ENCODE data around the gene CKS1B. TPM values are rescaled to one million over a fixed set of nuclear protein-coding genes. Genes with fewer than 3 reads are reported as not detected.

The CKS1B gene
- total RNA-seq, 1 experiment from 2014 or later: 259 TPM

GRCh38 chr1:155022136-155022926, 47.9 kb downstream of the CKS1B start:
- Histone ChIP-seq H3K36me3 (ENCODE audit: control insufficient read depth, insufficient read depth, low read length) (no peaks in the 10 kb centered on the region), H3K9me3 (no peaks in the 10 kb centered on the region), H3K27me3 (replicated peaks; ENCODE audit: control insufficient read depth, insufficient read depth, low read length) (no peaks in the 10 kb centered on the region), H3K4me1 (peaks cover 17% of the 10 kb centered on the region), H3K4me3 (ENCODE audit: low read depth, low read length) (no peak overlapping the region)
- no TSS peak for BruUV-seq (replicated peaks)
- Mint-ChIP-seq H3K9me3 (ENCODE audit: unreplicated experiment) (no peaks in the 10 kb centered on the region), H3K27me3 (ENCODE audit: insufficient read depth, unreplicated experiment) (no peaks in the 10 kb centered on the region), H3K4me3 (ENCODE audit: unreplicated experiment) (peak overlapping the region; percentile 7), H3K36me3 (ENCODE audit: insufficient read depth, unreplicated experiment) (peaks cover 43% of the 10 kb centered on the region), H3K27ac (ENCODE audit: unreplicated experiment) (peak overlapping the region; percentile 29), H3K4me1 (ENCODE audit: low read depth, unreplicated experiment) (peaks cover 35% of the 10 kb centered on the region)
- no peak for DNase-seq
- intact Hi-C loops (cut with micrococcal nuclease; ENCODE audit: unreplicated experiment): no loop called here
- no peak for TF ChIP-seq CTCF (IDR thresholded peaks at IDR 0.05; ENCODE audit: insufficient read depth in 1 of 2, low read depth in 1 of 2, low read length in 1 of 2, severe bottlenecking in 1 of 2, unreplicated experiment in 1 of 2)
- POLR2A ChIA-PET: no interaction called here
- CTCF ChIA-PET: interaction anchor here (0.5 kb wide), 1 partner anchor 25 kb away, joined by 3 read pairs; no protein-coding TSS in a partner anchor

GRCh38 chr1:155022927-155023236, 48.4 kb downstream of the CKS1B start:
- Histone ChIP-seq H3K4me1 (peaks cover 12% of the 10 kb centered on the region), H3K36me3 (ENCODE audit: control insufficient read depth, insufficient read depth, low read length) (no peaks in the 10 kb centered on the region), H3K4me3 (ENCODE audit: low read depth, low read length) (no peak overlapping the region), H3K27me3 (replicated peaks; ENCODE audit: control insufficient read depth, insufficient read depth, low read length) (no peaks in the 10 kb centered on the region), H3K9me3 (no peaks in the 10 kb centered on the region)
- Mint-ChIP-seq H3K4me3 (ENCODE audit: unreplicated experiment) (no peak overlapping the region), H3K27ac (ENCODE audit: unreplicated experiment) (no peak overlapping the region), H3K36me3 (ENCODE audit: insufficient read depth, unreplicated experiment) (peaks cover 37% of the 10 kb centered on the region), H3K9me3 (ENCODE audit: unreplicated experiment) (no peaks in the 10 kb centered on the region), H3K4me1 (ENCODE audit: low read depth, unreplicated experiment) (peaks cover 32% of the 10 kb centered on the region), H3K27me3 (ENCODE audit: insufficient read depth, unreplicated experiment) (no peaks in the 10 kb centered on the region)
- no peak for DNase-seq
- no peak for TF ChIP-seq CTCF (IDR thresholded peaks at IDR 0.05; ENCODE audit: insufficient read depth in 1 of 2, low read depth in 1 of 2, low read length in 1 of 2, severe bottlenecking in 1 of 2, unreplicated experiment in 1 of 2)
- CTCF ChIA-PET: interaction anchor here (0.5 kb wide), 1 partner anchor 26 kb away, joined by 3 read pairs; no protein-coding TSS in a partner anchor
- intact Hi-C loops (cut with micrococcal nuclease; ENCODE audit: unreplicated experiment): no loop called here
- no TSS peak for BruUV-seq (replicated peaks)
- POLR2A ChIA-PET: no interaction called here

- Histone ChIP-seq H3K36me3 (ENCODE audit: control insufficient read depth, insufficient read depth, low read length) (no peaks in the 10 kb centered on the region), H3K4me1 (peaks cover 10% of the 10 kb centered on the region), H3K27me3 (replicated peaks; ENCODE audit: control insufficient read depth, insufficient read depth, low read length) (no peaks in the 10 kb centered on the region), H3K4me3 (ENCODE audit: low read depth, low read length) (no peak overlapping the region), H3K9me3 (no peaks in the 10 kb centered on the region)
- Mint-ChIP-seq H3K36me3 (ENCODE audit: insufficient read depth, unreplicated experiment) (peaks cover 32% of the 10 kb centered on the region), H3K27ac (ENCODE audit: unreplicated experiment) (no peak overlapping the region), H3K4me1 (ENCODE audit: low read depth, unreplicated experiment) (peaks cover 30% of the 10 kb centered on the region), H3K4me3 (ENCODE audit: unreplicated experiment) (no peak overlapping the region), H3K9me3 (ENCODE audit: unreplicated experiment) (no peaks in the 10 kb centered on the region), H3K27me3 (ENCODE audit: insufficient read depth, unreplicated experiment) (no peaks in the 10 kb centered on the region)
- DNase-seq: no peak
- no TSS peak for BruUV-seq (replicated peaks)
- TF ChIP-seq CTCF (IDR thresholded peaks at IDR 0.05; ENCODE audit: insufficient read depth in 1 of 2, low read depth in 1 of 2, low read length in 1 of 2, severe bottlenecking in 1 of 2, unreplicated experiment in 1 of 2): no peak
- ChIA-PET CTCF (no interaction called here), POLR2A (no interaction called here)
- intact Hi-C loops (cut with micrococcal nuclease; ENCODE audit: unreplicated experiment): no loop called here
Measured at GRCh38 chr1:155023627-155024026, 49.1 kb downstream of the CKS1B start.
